ENCODE data around the gene FBLN1.

GRCh38 chr22:45553351-45554039 lies 50.8 kb downstream of the FBLN1 start:
- TF ChIP-seq CTCF (IDR thresholded peaks at IDR 0.05) (peak; percentile 81 to 88 (median 82)), POLR2AphosphoS5 (IDR thresholded peaks at IDR 0.05) (peak; percentile 12 to 62 (median 45))

Data from transverse colon (tissue), 4 donors.